Forelimb muscle (tissue), 1 donor: ENCODE data around the gene HDAC4. TPM values are rescaled to one million over a fixed set of nuclear protein-coding genes. Genes with fewer than 3 reads are reported as not detected.
"Not testable (repeated sequence)": the region's sequence is repeated elsewhere in the genome, so short reads cannot be mapped to it uniquely, and the experiment has no call there.

Source experiments
- DNase-seq: peaks from one replicate; pipeline ENCODE4 v3.0.0-alpha.2; 2013; ENCODE audit warnings: low read depth
- polyA plus RNA-seq: library from polyadenylated mRNA; unstranded; fragments of 120-200 nt; gene quantifications from one replicate; pipeline ENCODE4 v1.2.1, GENCODE V29; 2013; ENCODE audit not compliant: insufficient read length

Gene HDAC4
- polyA plus RNA-seq, 1 donor, result 12.6 TPM

- no peak for DNase-seq
These were observed 351.2 kb downstream of the HDAC4 start for GRCh38 chr2:239049421-239050251.

DNA sequence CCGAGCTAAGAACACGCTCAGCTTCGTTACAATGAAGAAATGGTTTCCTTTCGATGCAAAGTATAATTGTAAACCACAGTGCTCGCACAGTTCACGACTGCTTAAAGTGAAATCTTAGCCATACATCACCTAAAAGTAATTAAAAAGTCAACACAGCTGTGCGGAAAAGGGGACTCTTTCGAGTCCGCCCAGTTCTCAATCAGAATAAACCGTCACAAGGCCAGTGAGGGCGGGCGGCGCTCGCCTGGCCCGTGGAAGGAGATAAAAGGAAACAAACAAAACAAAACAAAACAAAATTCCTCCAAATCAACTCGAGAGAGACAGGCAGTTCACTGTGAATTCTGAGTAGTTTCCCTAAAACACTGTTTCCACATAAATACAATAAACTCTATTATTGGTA is 352.1 kb downstream of the HDAC4 start:
- DNase-seq, result no peak

GRCh38 chr2:239047861-239048260 is 353.0 kb downstream of the HDAC4 start:
- DNase-seq, result no peak

DNA sequence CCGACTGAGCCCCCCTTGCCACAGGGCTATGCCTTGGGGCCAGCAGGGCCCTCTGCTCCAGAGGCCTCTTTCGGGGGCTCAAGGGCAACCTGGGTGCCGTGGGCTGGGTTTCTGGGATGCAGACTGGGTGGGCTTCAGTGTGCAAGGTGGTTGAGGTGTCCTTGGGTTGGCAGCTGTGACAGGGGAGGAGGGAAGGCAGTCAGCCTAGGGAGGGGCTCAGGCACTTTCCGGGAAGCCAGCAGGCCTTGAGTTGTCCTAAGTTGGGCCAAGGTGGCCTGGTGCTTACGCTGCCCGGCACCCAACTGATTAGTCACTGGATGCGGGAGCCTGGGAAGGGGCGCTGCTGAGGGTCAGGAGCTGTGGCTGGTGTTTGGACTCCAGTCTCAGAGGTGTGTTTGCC is 353.4 kb downstream of the HDAC4 start:
- DNase-seq, result no peak

DNA sequence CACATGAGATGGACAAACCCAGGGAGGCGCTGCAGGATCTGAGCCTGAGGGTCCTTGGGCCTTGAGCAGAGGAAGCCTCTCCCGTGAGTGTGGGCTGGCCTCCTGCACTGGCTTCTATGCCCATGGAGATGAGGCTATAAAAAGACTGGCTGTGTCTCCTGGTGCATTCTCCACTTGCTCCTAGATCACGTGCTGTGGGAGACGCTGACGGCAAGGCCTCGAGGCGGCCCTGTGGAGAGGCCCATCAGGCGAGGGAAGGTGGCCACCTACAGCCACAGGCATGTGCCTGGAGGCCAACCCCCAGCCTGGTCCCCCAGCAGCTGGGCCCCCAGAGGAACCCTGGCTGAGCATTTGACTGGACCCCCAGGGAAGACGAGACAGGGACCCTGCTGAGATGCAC is 354.0 kb downstream of the HDAC4 start:
- no peak for DNase-seq

DNA sequence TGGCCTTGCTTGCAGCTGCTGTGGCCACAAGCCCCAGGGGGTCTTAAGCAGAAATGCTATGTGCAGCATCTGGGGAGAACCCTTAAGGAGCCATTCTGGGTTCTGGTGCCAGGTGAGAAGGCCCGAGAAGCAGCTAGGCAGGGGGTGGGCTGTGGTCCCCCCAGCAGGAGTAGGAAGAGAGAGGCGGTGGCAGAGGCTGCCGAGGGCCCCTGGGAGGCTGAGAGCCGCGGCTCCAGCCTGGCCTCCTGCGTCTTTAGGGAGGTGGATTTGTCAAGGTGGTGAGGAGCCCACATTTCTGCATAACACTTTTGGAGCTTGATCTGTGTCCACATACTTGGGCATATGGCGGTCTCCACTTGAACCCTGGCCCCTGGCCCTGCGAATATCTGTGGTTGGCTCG is 356.5 kb downstream of the HDAC4 start:
- no peak for DNase-seq

DNA sequence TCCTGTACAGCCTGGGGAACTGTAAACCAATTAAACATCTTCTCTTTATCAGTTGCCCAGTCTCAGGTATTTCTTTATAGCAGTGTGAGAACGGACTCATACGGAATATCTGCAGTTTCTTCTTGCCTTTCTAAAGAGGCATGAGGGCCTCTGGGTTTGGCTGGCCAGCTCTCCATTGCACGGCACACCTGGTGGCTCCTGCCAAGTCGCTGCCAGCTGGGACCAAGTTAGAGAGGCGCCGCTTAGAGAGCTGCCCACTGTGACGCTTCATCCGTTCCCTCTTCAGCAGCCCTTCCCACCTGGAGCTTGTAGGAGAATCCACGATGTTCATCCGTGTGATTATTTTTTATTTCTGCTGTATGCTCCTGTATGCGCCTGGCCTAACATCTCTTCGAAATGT is 357.5 kb downstream of the HDAC4 start:
- no peak for DNase-seq

DNA sequence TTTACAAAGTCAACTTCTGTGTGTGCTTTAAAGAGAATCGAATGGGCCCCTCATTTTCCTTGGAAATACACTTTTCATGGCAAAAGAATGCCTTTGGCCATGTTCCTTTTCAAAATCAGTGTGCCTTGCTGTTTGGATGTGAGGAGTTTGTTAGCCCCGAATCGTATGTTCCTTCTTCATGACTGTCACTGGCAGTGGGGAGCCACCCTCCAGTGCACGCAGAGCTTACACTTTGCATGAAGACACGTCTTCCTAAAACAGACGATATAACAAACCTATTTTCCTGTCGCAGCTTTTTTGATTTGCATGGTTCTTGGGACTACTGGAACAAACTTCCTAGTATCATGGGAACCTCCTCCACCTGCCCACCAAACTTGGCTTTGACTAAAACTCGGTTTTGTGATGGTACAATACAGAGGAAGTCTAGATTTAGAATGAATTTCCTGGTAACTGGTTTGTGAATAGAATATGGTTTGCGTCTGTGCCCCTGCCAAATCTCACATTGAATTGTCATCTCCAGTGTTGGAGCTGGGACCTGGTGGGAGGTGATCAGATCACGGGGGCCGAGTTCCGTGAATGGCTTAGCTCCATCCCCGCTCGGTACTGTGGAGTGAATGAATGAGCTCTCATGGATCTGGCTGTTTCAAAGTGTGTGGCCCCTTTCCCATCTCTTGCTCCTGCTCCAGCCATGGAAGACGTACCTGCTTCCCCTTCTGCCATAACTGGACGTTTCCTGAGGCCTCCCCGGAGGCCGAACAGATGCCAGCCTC is 358.1 kb downstream of the HDAC4 start:
- DNase-seq, result no peak

- no peak for DNase-seq
These were observed 358.8 kb downstream of the HDAC4 start for GRCh38 chr2:239042046-239042445.

GRCh38 chr2:239041062-239041461 is 359.8 kb downstream of the HDAC4 start:
- DNase-seq, result no peak

GRCh38 chr2:239040152-239040761 is 360.6 kb downstream of the HDAC4 start:
- no peak for DNase-seq

DNA sequence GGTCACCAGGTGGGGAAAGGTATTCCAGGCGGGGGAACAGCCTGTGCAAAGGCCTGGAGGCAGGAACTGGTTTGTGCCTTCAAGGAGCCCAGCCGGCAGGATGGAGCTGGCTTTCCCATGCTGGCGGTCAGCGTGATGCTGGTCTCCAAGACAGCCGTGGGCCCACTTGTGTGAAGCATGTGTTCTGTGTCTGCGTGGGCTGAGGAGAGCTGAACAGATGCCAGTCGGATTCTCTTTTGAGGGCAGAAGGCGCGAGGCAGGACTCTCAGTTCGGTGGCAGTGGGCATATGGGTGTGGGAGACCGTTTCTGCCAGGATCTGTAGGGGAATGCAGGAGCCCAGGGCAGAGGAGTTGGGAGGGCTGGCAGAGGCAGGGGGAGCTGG is 361.4 kb downstream of the HDAC4 start:
- DNase-seq, result no peak

DNA sequence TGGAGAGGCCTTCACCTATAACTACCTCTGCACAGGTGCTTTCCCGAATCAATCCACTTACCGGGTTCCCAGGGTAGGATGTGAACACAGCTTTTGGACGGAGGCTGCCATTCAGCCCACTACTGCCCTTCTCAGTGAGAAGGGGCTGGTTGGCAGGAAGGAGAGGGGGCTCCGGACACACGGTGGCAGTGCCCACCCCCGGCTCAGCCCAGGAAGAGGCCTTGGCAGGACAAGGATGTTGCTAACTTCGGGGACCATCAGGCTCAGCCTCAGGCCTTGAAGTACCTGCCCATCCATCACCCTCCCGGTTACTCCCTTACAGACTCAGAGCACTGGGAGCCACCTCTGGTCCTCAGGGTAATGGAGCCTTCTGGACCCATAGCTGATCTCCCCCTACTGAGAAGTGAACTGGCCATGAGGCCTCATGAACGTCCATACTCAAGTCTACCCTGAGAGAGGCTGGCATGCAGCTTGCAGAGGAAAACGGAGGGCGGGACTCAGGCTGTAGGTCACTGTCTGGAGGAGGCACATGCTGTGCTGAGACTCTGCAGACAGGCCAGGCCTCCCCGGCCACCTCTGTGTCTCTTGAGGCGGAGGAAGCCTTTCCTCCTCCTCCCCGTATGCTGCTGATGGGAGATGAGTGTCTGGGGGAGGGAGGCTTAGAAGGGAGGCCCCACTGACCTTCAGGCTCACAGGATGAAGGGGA is 361.9 kb downstream of the HDAC4 start:
- DNase-seq, result no peak

GRCh38 chr2:239038284-239038683 is 362.5 kb downstream of the HDAC4 start:
- DNase-seq, result not testable (repeated sequence)

DNA sequence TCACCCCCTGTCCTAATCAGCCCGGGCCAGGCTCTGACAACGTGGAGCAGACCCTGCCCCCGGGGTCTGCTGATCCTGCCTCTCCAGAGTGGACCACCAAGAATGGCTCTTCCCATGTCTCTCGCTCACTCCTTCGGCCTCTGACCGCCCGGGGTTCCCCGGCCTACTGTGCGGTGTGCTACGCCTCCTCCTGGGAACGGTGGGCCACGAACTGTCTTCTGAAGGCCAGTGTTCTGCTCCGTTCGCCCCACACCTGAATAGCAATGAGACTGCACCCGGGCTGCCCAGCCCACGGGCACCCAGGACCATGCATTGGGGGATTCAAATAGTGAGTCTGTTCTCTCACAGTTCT is 363.3 kb downstream of the HDAC4 start:
- no peak for DNase-seq

GRCh38 chr2:239036819-239037558 is 363.8 kb downstream of the HDAC4 start:
- no peak for DNase-seq

DNA sequence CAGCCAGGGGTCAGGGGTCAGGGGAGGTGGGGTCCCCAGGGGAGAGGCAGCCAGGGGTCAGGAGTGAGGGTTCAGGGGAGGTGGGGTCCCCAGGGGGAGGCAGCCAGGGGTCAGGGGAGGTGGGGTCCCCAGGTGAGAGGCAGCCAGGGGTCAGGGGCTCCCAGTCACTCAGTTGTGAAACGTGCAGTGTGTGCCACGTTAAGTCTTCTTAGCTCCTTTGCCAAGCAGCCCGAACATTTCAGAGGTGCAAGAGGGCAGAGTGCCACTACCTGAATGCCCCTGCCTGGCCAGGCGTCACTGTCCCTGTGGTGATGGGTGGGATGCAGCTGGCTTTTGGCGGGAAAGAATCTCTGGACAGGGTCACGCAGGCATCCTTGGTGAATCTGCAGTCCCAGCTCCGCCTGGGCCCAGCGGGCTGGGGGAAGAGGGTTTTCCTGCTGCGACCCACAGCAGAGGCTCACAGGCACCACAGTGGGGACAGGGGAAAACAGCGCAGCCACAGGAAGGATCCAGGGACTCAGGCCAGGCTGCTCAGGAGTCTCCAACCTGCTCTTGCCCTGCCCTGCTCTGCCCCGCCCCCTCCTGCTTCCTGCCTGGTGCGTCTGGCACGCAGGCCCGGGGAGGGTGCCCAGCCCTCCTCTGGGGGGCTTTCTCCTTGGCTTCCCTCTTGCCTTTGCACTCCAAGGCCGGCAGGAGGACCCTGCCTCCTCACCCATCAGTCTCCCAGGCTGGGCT is 364.7 kb downstream of the HDAC4 start:
- no peak for DNase-seq

- no peak for DNase-seq
These were observed 365.4 kb downstream of the HDAC4 start for GRCh38 chr2:239035361-239035814.

DNA sequence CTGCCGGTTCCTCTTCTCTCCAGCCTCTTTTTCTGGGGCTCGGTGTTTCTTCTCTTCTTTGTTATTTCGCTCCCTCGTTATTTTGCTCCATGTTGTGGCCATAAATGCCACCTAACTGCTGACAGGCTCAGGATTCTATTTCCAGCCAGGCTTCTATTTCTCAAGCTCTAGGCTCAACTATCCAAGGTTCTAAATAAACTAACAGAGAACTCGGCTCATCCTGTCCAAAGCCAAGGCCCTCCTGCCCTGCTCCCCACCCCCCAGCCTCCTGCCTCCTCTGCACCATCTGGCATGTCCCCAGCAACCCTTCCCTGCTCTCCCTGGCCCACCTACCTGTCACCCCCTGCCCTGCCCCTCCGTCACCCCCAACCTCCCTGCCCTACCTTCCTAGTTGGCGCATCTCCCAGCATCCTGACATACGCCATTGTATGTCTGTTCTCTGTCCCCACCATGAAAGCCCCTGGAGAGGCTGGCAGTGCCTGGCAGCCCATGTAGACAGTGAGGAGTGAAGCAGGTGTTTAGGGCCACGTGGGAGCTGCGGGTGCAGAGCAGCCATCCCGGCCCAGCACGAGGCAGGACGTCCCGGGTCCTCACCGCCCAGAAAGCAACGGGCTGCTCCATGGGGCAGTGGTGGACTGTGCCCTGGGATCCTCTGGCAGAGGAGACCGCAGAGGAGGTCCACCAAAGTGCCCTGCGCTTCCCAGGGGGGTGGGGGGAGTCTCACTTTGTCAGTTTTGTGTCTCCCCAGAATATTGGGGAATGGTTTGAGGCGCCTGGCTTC is 366.1 kb downstream of the HDAC4 start:
- DNase-seq, result no peak
